Brain microvascular endothelial cell (primary cell): ENCODE measurements around the gene PPP1R13B.
A peak's percentile ranks its signal among the peaks of the same experiment; 100 is the strongest.

Source experiments
- DNase-seq: peaks from one replicate; pipeline ENCODE4 v3.0.0-alpha.2; 2020
- H3K27ac ChIP-seq: fragments of 250-450 bp; sonication (Bioruptor Pico); 2 replicates; pipeline ENCODE4 v1.5.1; 2020; ENCODE audit warnings: mild to moderate bottlenecking, moderate library complexity
- H3K27me3 ChIP-seq: fragments of 250-450 bp; sonication (Bioruptor Pico); replicated peaks from 2 replicates; pipeline ENCODE4 v1.5.1; 2020; ENCODE audit warnings: mild to moderate bottlenecking
- H3K36me3 ChIP-seq: fragments of 250-450 bp; sonication (Bioruptor Pico); replicated peaks from 2 replicates; pipeline ENCODE4 v1.5.1; 2020; ENCODE audit warnings: mild to moderate bottlenecking
- H3K4me3 ChIP-seq: 2 replicates; pipeline ENCODE4 v1.5.1; 2011; ENCODE audit warnings: low read depth, mild to moderate bottlenecking, control low read depth, low read length, moderate library complexity
- in situ Hi-C: cut with HindIII; loops from 2 replicates; pipeline ENCODE4 v1.10.0; 2017; ENCODE audit warnings: low sequenced_read_pairs, low pct_ligation_motif_present
- TF ChIP-seq, protein P1 (sequence below): IDR thresholded peaks from 2 replicates; pipeline ENCODE4 v1.5.1; 2011; ENCODE audit warnings: low read depth, mild to moderate bottlenecking, moderate library complexity, low read length, control low read depth, inconsistent platforms; ENCODE audit errors: missing control alignments

PPP1R13B gene, protein sequence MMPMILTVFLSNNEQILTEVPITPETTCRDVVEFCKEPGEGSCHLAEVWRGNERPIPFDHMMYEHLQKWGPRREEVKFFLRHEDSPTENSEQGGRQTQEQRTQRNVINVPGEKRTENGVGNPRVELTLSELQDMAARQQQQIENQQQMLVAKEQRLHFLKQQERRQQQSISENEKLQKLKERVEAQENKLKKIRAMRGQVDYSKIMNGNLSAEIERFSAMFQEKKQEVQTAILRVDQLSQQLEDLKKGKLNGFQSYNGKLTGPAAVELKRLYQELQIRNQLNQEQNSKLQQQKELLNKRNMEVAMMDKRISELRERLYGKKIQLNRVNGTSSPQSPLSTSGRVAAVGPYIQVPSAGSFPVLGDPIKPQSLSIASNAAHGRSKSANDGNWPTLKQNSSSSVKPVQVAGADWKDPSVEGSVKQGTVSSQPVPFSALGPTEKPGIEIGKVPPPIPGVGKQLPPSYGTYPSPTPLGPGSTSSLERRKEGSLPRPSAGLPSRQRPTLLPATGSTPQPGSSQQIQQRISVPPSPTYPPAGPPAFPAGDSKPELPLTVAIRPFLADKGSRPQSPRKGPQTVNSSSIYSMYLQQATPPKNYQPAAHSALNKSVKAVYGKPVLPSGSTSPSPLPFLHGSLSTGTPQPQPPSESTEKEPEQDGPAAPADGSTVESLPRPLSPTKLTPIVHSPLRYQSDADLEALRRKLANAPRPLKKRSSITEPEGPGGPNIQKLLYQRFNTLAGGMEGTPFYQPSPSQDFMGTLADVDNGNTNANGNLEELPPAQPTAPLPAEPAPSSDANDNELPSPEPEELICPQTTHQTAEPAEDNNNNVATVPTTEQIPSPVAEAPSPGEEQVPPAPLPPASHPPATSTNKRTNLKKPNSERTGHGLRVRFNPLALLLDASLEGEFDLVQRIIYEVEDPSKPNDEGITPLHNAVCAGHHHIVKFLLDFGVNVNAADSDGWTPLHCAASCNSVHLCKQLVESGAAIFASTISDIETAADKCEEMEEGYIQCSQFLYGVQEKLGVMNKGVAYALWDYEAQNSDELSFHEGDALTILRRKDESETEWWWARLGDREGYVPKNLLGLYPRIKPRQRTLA

GRCh38 chr14:103847451-103848174 lies at the start of gene PPP1R13B:
TSS of gene PPP1R13B (minus strand) at chr14:103847575. CDS start at chr14:103847307, 268 bp downstream.
- Histone ChIP-seq H3K27ac (no peak within 1 kb of the TSS), H3K27me3 (peaks cover 6% of the 10 kb centered on the region)
- in situ Hi-C loops = no loop called here

DNA sequence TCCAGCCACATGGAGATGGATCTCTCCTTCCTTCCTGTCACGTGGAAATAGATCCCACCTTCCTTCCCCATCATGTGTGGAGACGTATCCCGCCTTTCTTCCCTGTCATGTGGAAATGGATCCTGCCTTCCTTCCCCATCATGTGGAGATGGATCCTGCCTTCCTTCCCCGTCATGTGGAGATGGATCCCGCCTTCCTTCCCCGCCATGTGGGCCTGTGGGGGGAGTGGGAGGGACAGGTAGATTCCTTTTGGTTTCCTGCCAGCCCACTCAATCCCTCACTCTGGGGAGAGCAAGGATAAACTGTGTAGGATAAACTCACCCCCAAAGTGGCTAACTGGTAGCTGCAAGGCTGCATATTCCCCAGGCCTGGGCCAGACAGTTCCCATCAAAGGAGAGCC lies 49.2 kb upstream of the PPP1R13B start:
- no peaks in the 10 kb centered on the region for H3K36me3 ChIP-seq
- TF ChIP-seq, protein P1, sequence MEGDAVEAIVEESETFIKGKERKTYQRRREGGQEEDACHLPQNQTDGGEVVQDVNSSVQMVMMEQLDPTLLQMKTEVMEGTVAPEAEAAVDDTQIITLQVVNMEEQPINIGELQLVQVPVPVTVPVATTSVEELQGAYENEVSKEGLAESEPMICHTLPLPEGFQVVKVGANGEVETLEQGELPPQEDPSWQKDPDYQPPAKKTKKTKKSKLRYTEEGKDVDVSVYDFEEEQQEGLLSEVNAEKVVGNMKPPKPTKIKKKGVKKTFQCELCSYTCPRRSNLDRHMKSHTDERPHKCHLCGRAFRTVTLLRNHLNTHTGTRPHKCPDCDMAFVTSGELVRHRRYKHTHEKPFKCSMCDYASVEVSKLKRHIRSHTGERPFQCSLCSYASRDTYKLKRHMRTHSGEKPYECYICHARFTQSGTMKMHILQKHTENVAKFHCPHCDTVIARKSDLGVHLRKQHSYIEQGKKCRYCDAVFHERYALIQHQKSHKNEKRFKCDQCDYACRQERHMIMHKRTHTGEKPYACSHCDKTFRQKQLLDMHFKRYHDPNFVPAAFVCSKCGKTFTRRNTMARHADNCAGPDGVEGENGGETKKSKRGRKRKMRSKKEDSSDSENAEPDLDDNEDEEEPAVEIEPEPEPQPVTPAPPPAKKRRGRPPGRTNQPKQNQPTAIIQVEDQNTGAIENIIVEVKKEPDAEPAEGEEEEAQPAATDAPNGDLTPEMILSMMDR = no peak
- H3K27ac ChIP-seq = no peak overlapping the region
- DNase-seq = no peak
- no peaks in the 10 kb centered on the region for H3K27me3 ChIP-seq
- in situ Hi-C loops = no loop called here
- H3K4me3 ChIP-seq = no peak overlapping the region

More at GRCh38 chr14:103847451-103848174, at the start of gene PPP1R13B:
- peak; percentile 57 for DNase-seq
- Histone ChIP-seq H3K36me3 (no peaks in the 10 kb centered on the region), H3K4me3 (peak within 1 kb of the TSS; percentile 64)
- TF ChIP-seq, protein P1 = no peak

- no peak overlapping the region for H3K4me3 ChIP-seq
- no peaks in the 10 kb centered on the region for H3K36me3 ChIP-seq
- in situ Hi-C loops = no loop called here
- TF ChIP-seq, protein P1 = no peak
- no peak overlapping the region for H3K27ac ChIP-seq
- no peaks in the 10 kb centered on the region for H3K27me3 ChIP-seq
- no peak for DNase-seq
These were observed 47.3 kb upstream of the PPP1R13B start for GRCh38 chr14:103894723-103895059.

- in situ Hi-C loops = no loop called here
- no peak for DNase-seq
- H3K27ac ChIP-seq = no peak overlapping the region
- H3K27me3 ChIP-seq = no peaks in the 10 kb centered on the region
- H3K36me3 ChIP-seq = no peaks in the 10 kb centered on the region
- no peak overlapping the region for H3K4me3 ChIP-seq
- TF ChIP-seq, protein P1 = no peak
These were observed 46.8 kb upstream of the PPP1R13B start for GRCh38 chr14:103894034-103894722.

- Histone ChIP-seq H3K4me3 (no peak overlapping the region), H3K27ac (no peak overlapping the region), H3K27me3 (no peaks in the 10 kb centered on the region), H3K36me3 (no peaks in the 10 kb centered on the region)
- no peak for DNase-seq
- TF ChIP-seq, protein P1 = no peak
- in situ Hi-C loops = no loop called here
These were observed 44.9 kb upstream of the PPP1R13B start for GRCh38 chr14:103892247-103892646.
